HG02678 (cell line): Measurements from ENCODE around the gene SLC9A2.

Source experiments
- ATAC-seq: cut with Tn5 transposase; IDR thresholded peaks from one replicate; pipeline ENCODE4 v1.9.1; 2021; ENCODE audit warnings: mild to moderate bottlenecking, moderate library complexity; ENCODE audit not compliant: unreplicated experiment

Gene SLC9A2

GRCh38 chr2:102724016-102724490 is 104.7 kb downstream of the SLC9A2 start:
- no peak for ATAC-seq

GRCh38 chr2:102724553-102724952 is 105.2 kb downstream of the SLC9A2 start:
- ATAC-seq = no peak

GRCh38 chr2:102726128-102727087 is 107.1 kb downstream of the SLC9A2 start:
- no peak for ATAC-seq

- ATAC-seq = no peak
Observed at GRCh38 chr2:102735416-102736109, 116.2 kb downstream of the SLC9A2 start.

- ATAC-seq = peak; percentile 17
Observed at GRCh38 chr2:102736110-102736409, 116.7 kb downstream of the SLC9A2 start.

GRCh38 chr2:102736410-102737409 is 117.4 kb downstream of the SLC9A2 start:
- ATAC-seq = peak; percentile 93

- ATAC-seq = peak; percentile 50
Observed at GRCh38 chr2:102737431-102737830, 118.1 kb downstream of the SLC9A2 start.

GRCh38 chr2:102743259-102743658 is 123.9 kb downstream of the SLC9A2 start:
- ATAC-seq = no peak

- no peak for ATAC-seq
Observed at GRCh38 chr2:102748107-102748506, 128.8 kb downstream of the SLC9A2 start.

- peak; percentile 75 for ATAC-seq
Observed at GRCh38 chr2:102749938-102750337, 130.6 kb downstream of the SLC9A2 start.

- ATAC-seq = peak; percentile 67
Observed at GRCh38 chr2:102753563-102754159, 134.3 kb downstream of the SLC9A2 start.

- no peak for ATAC-seq
Observed at GRCh38 chr2:102754456-102755145, 135.2 kb downstream of the SLC9A2 start.

GRCh38 chr2:102755284-102755683 is 135.9 kb downstream of the SLC9A2 start:
- ATAC-seq = no peak

GRCh38 chr2:102758439-102758838 is 139.1 kb downstream of the SLC9A2 start:
- no peak for ATAC-seq
